Brain pericyte (primary cell): Measurements from ENCODE around the gene DNAJB4.
A peak's percentile ranks its signal among the peaks of the same experiment; 100 is the strongest.
"Not testable (repeated sequence)": the region's sequence is repeated elsewhere in the genome, so short reads cannot be mapped to it uniquely, and the experiment has no call there.

Source experiments
- DNase-seq: peaks from one replicate; pipeline ENCODE4 v3.0.0-alpha.2; 2012; ENCODE audit warnings: low read depth, low spot score

The DNAJB4 gene

DNA sequence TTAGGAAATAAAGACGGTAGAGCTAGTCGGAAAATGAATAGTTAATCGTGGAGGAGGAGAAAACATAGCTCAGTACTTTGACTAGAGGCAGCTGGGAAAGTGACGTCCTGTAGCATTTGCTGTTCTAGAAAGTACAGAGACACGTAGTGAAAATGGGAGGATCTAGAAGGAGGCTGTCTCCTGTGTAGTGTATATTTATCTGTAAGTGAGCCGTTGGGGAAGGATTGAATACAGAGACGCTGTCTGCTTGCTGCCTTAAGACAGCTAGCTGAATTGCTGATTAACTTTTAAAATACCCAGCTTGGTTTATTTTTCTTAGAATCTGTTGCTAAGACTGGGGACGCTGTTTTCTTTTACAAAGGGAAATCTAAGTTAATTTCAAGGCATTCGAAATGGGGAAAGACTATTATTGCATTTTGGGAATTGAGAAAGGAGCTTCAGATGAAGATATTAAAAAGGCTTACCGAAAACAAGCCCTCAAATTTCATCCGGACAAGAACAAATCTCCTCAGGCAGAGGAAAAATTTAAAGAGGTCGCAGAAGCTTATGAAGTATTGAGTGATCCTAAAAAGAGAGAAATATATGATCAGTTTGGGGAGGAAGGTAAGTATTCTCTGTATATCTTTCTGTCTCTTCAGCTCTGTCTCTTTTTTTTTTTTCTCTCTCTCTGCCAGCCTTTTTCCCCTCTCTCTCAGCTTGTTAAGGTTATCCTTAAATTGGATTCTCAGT, at the start of gene DNAJB4:
DNAJB4 (plus strand) TSS at position 221 of the 729 bp plus-strand sequence; CDS start at position 393, 172 bp downstream.
- DNase-seq = peak; percentile 92

DNA sequence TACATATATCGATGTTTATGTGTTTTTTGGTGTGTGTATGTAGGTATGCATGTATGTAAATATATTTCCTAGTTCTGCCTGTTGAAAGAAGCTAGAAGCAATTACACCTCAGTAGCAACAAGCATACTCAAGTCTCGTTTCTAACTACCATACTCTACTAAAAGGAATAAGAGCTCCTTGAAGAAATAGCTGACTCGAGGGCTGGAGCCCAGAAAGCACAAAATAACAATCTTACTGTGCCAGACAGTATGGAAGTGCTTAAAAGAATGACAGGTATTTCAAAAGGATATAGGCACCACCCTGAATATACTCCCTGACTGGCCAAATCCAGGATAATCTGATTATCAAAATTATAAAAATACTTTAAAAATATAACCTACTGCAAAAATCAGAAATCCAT, 49.0 kb upstream of the DNAJB4 start:
- DNase-seq = no peak

DNA sequence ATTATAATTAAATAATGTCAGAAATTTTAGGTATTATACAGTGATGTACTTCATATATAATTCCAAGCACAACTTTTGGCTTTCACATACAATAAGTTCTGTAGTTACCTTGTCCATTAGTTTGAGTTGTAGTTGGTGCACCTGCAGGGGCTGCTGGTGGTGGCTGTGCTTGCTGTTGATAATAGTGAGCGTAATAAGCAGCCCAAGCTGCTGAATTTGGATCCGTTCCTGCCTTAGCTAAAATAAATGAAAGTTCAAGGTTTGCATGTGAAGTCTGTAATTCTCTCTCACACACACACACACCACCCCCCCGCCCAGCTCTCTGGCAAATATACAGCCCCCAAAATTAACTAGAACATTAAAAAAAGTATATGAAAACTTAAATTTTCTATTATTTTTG, 48.3 kb upstream of the DNAJB4 start:
- no peak for DNase-seq

DNA sequence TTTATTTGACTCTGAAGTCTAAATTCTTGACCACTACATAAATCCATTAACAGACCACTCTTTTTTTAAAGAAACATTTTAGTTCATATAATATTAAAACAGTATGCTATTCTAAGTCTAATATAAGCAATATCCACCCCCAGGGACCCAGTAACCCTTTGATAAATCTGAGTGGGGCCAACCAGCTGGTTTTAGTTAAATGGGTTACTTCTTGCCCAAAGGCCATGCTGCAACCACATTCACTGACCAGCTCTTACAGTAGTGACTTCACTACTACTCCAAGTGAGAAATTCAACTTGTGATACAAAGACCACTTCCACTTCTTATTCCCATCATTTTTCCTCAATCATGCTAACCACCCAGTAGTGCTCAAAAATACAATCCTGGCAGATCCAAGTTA, 46.3 kb upstream of the DNAJB4 start:
- no peak for DNase-seq

DNA sequence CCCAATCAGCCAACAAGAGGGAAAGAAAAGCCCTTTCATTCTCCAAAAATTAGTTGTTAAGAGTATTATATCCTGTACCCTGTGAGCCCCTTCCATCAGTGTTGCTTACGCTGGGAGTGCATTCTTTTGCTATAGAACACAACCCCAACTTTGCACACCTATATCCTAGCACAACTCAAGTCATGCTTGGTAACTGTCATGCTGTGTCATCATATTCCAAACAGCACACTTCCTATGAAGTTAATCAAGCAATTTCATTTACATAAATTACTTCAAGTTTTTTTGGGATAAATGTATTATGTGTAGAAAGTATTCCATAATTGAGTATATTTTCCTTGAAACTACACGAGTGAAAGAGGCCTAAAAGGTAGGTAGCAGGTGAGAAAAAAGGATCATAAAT, 45.9 kb upstream of the DNAJB4 start:
- no peak for DNase-seq

DNA sequence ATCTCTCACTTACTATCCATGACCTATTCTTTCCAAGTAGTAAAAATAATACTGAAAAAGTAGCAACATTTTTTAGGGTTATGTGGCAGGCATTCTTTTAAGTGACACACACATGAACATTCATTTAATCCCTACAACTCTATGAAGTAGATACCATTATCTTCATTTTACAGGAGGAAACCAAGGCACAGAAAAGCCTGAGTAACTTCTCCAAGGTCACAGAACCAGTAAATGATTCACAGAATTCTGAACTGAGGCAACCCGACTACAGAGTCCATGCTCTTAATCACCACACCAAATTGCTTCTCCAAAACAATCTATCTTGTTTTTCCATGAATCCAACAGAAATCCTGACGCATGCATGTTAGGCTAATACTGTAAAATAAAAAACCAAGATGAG, 43.3 kb upstream of the DNAJB4 start:
- no peak for DNase-seq

DNA sequence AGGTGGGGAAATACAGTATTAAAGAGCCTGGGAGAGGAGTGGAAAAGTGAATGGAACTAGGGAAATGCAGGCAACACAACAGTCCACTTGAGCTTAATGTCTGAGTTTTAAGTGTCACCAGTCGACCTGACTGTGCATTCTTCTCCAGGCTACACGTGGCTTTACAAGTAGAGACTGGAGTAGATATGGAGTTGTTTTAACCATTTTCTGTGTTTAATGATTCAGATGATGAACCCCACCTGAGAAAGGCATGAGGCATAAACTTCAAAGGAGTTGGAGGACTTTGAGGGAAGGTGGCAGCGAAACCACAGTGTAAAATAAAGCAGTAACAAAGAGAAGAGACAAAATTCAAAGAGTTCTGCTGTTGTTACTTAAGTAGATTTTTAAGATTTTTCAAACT, 38.4 kb upstream of the DNAJB4 start:
- DNase-seq = no peak

DNA sequence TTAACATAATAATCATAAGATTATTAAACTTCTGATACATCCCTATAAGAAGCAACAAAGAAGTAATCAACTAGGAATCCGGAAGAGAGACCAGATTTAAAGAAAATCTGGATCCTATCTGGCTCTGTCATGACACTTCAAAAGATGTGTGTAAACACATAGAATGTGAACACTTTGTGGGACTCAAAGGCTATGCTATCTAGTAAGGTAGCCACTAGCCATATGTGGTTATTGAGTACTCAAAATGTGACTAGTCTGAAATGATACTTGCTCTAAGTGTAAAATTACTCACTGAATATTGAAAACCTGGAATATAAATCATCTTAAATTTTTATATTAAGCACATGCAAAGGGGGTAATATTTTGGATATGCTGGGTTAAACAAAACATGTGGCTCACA, 34.5 kb upstream of the DNAJB4 start:
- DNase-seq = no peak

DNA sequence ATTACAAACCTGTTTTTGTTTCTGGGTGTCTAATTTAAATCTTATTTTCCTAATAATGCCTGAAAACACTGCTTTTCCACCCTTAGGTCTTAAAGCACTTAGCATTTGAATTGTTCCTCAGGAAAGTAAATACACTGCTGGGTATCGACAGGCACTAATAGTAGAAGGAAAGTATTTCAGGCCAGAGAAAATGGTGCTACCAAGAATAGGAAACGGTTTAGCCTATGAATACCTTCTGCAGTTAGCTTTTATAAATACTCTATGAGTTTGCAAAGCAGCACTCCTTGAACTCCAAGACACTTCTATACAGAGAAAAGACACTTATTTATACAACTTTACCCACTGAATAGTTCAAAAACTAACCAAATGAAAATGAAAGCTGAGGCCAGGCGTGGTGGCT, 32.7 kb upstream of the DNAJB4 start:
- no peak for DNase-seq

DNA sequence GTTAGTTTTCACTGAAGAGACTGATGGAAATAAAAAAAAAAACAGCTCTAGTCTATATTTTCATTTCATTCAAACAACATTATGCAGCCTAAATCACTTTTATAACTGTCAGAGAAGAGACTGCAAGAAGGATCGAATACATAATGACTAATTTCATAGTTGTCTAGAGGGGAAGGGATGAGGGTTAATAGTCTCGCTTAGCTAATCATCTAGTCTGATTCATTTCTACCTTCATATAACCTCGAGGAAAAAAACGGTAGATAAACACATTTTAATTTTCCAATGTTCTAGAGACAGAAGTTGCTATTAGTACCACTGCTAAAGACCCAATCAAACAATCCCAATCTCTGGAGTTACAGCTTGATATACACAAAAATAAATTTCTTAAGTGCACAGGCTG, 29.4 kb upstream of the DNAJB4 start:
- no peak for DNase-seq

DNA sequence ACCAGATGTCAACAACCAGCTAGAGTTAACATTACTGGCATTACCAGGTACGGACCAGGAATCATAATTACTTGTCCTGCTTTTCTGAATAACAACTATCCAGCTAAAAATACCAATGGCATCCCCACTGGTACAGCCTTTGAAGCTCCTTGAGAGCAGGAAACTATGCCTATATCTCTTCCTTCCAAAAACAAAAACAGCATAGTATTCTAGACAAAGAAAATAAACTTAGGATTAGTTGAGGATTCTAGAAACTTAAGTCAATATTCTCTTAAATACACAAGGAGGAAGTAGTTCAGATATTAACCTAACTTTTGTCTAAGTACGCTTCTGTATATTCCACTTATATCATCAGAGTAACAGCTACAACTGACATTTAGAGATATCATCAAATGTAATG, 28.8 kb upstream of the DNAJB4 start:
- DNase-seq = no peak

DNA sequence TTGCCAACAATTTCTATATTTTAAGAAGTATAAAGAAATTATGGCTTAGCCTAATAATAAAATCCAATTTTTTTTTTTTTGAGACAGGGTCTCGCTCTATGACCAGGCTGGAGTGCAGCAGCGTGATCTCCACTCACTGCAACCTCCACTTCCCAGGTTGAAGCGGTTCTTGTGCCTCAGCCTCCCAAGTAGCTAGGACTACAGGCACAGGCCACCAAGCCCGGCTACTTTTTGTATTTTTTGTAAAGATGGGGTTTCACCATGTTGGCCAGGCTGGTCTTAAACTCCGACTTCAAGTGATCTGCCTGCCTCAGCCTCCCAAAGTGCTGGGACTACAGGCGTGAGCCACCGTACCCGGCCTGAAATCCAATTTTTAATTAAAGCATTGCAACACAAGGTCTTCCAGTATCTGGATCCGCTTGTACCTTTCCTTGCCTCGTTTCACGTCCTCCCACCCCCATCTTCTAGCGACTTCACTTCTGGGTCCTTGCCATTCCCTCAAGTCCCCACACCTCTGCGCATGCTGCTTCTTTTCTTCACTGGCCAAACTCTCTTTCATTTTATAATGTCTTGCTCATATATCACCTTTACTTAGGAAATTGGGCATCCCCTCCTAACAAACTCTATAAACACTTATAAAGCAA, 28.2 kb upstream of the DNAJB4 start:
- no peak for DNase-seq

DNA sequence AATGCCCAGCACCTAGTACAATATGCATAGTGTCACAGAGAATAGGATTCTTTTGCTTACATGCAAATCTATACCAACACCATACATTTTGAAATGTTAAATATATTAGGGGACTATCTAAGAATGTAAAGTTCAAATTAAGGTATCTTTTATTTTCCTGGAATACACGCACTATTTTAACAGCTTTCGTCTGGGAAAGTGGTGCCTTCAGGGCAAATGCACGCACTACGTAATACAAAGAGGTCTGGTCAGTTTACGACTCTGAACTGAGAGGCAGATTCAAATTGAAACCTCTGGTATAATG, 26.8 kb upstream of the DNAJB4 start:
- no peak for DNase-seq

DNA sequence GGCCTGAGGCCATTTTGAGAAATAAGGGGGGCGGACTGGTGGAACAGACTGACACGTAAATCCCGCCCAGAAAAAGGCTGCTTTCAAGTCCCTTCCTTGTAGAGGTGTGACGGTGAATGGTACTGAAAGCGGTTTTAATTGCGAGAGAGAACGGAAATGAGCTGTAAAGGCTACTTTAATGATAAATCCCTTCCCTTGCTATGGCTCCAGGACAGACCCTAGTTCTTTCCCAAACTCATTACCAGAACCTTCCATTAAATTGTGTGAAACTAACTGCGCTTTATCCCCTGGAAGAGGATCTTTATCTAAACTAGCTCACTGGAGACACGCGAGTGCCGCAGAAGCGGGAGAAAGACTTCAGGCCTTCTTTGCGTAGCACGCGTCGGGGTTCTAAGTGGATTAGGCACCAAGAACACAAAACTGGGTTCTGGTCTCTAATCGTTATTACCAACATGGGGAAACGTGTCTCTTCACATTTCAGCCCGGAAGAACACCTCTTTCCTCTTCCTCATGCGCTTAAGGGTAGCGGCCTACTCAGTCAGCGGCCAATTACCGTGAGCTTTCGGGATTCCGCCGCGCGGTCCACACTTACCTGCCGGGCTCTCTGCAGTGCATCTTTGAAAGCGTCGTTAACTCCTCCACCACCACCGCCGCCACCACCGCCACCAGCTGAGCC, 26.3 kb upstream of the DNAJB4 start:
- DNase-seq = peak; percentile 73

DNA sequence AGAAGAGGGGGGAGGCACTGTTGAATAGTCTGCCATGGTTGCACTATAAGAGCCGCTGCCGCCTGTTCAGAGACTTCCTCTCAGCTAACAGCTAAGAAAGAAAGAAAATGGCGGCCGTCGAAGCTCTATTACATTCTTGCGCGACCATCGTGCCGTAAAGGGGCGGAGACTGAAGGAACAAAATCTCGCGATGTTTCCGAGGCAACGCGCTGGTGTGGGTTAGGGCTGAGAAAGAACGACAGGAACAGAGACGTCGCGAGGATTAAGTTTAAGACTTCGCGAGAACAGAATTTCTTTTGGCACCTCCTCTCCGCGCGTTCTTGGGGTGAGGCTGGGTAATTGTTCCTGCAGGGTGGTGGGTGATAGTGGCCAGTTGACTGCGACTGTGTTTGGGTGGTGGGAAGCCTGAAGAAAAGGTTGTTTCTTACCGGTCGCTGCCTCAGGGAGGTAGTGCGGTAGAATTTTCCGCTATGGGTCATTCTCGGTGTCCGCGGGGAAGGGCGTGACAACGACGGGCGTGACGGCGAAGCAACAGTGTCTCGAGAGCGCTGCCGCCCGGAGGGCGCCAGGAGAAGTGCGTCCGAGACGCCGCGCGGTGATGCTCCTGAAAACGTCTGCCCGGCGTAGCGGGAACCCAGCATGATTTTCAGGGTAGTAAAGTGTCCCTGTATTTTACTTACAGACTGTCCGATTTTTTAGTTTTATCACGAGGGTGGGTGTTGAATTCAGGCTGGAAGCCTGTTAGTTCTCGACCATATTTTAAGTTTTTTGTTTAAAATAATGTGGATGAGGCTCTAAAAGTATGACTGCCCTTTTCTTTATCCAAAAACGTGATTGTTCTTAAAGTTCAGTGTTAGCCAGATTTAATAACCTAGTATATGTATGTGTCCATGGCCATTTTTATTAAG, 25.5 kb upstream of the DNAJB4 start, which contains the start of gene FUBP1:
FUBP1 (minus strand) TSS at position 104 of the 908 bp plus-strand sequence; CDS start at position 36, 68 bp downstream.
- peak; percentile 98 for DNase-seq

DNA sequence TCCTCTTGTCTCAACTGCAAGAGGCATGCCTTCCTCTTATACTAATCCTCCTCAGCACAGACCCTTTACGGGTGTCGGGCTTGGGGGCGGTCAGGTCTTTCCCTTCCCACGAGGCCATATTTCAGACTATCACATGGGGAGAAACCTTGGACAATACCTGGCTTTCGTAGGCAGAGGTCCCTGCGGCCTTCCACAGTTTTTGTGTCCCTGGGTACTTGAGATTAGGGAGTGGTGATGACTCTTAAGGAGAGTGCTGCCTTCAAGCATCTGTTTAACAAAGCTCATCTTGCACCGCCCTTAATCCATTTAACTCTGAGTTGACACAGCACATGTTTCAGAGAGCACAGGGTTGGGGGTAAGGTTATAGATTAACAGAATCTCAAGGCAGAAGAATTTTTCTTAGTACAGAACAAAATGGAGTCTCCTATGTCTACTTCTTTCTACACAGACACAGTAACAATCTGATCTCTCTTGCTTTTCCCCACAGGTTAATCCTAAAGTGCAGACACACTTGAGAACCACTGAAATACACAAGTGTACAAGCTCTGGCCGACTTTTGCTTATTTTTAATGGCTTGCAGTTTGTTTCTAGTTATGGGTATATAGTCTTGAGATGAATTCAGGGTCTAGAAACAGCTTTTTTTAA, 21.3 kb upstream of the DNAJB4 start:
- DNase-seq = not testable (repeated sequence)

DNA sequence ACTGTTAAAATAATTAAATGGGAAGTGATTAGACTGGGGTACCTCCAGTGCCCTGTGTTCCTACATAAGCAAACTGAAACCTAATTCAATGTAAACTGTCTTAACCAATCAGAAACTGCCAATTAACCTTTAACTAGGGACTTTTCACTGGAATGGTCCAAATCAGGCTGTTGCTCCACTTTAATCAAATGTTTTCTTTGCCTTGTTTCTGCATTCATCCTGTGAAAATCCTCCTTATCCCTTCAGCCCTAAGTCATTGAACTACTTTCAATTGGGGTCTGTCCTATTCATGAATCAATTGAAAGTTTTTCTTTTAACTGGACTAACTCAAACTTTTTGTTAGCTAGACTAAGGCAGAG, 20.8 kb upstream of the DNAJB4 start:
- DNase-seq = no peak

DNA sequence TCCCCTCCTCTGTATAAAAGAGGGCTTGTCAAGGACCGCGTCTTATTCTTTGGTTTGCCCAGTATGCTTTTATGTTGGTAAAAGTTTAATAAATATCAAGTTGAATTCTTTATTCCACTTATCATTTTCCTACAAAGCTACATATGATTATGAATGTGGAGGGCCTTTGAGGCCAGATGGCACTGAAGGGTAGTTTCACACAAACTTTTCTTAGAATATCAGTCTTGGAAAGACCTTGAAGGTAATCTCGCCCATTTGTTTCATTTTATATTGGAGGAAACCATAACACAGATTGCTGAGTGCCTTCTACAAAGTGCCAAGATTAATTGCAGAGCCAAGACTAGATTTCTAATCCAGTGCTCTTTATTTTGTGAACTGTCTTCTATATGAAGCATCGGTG, 20.1 kb upstream of the DNAJB4 start:
- DNase-seq = no peak

DNA sequence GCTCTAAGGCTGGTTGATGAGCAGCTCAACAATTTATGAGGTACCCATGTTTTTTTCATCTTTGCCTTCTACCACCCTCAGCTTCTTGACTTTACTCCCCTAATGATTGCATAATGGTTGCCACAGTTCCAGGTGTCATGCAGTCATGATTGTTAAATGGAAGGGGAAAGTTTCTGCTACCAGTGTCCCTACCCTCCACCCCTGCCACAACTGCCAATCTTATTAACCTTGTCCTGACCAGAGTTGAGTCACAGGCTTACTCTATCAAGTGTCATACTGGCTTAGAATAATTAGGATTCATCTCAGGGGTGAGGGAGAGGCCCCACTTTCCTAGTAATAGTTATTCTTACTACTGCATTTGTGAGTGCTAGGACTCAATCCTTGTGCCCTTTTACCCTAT, 17.9 kb upstream of the DNAJB4 start:
- DNase-seq = no peak

DNA sequence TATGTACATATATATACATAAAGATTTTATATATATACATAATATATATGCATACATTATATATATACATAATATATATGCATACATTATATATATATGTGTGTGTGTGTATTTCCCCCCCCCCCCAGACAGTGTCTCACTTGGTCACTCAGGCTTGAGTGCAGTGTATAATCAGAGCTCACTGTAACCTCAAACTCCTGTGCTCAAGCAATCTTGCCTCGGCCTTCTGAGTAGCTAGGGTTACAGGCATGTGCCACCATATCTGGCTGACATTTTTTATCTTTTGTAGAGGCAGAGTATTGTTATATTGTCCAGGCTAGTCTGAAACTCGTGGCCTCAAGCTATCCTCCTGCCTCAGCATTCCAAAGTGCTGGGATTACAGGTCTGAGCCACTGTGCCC, 16.8 kb upstream of the DNAJB4 start:
- DNase-seq = no peak

DNA sequence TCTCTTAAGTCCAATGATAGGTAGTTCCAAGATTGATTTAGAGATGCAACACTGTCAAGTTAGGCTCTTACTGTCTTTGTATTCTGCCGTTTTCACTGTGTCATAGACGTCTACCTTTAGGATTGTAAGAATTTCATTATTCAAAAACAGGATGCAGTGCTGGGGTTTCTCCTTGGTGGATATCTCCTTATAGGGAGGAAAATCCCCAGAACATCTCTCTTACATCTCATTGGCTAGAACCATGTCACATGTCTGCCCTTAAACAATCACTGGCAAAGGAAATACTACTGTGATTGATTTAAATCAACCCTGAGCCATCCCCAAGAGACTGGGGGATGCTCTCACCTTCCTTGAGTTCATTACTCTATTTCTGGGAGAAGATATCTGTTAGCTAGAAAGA, 15.0 kb upstream of the DNAJB4 start:
- DNase-seq = no peak
